Endothelial cell of umbilical vein (primary cell): ENCODE results near the gene GOLPH3L. TPM values are rescaled to one million over a fixed set of nuclear protein-coding genes. Genes with fewer than 3 reads are reported as not detected.

ENCODE experiments used
- BruUV-seq: library from RNA; stranded (reverse); fragments of 400-500 nt; replicated peaks from 2 replicates; lab custom pipeline; 2021; lab: Mats Ljungman, UMichigan
- CTCF ChIA-PET: fragments of 300-600, 350-600 bp; sonication (Branson Sonifier 250); formaldehyde crosslinking; loops from one replicate; lab custom pipeline; 2021; ENCODE audit warnings: antibody characterized with exemption, inconsistent platforms; lab: Charles Lee
- POLR2A ChIA-PET: fragments of 300-600, 350-600 bp; sonication (Branson Sonifier 250); formaldehyde crosslinking; loops from one replicate; lab custom pipeline; 2021; ENCODE audit warnings: antibody characterized with exemption, inconsistent platforms; lab: Charles Lee
- DNase-seq: peaks from one replicate; pipeline ENCODE4 v3.0.0-alpha.2; 2011; ENCODE audit warnings: low read depth, low spot score
- FAIRE-seq: peaks from 2 replicates; lab custom pipeline; 2011; peaks lifted over from hg19 to GRCh38; lab: Jason Lieb, UNC
- H2AFZ ChIP-seq: 2 replicates; pipeline ENCODE4 v1.6.0; 2012; ENCODE audit warnings: low read depth, low read length, control low read depth, inconsistent platforms
- H3K27ac ChIP-seq: 2 replicates; pipeline ENCODE4 v1.5.1; 2011; ENCODE audit warnings: low read depth, mild to moderate bottlenecking, control low read depth, low read length, moderate library complexity; ENCODE audit not compliant: insufficient read depth
- H3K27me3 ChIP-seq, 2 experiments: 2 replicates each; pipeline versions ENCODE4 v1.6.0 to v1.6.1; 2011; ENCODE audit warnings: low read length in 2 of 2, mixed read lengths in 1 of 2; ENCODE audit not compliant: control insufficient read depth in 2 of 2, insufficient read depth in 2 of 2
- H3K36me3 ChIP-seq, 2 experiments: 2 replicates in 1 of 2; 3 replicates in 1 of 2; pipeline ENCODE4 v1.5.1; 2011; ENCODE audit warnings: low read length in 2 of 2, mild to moderate bottlenecking in 1 of 2, moderate library complexity in 1 of 2; ENCODE audit not compliant: control insufficient read depth in 2 of 2, insufficient read depth in 2 of 2; ENCODE audit errors: extremely low read depth in 1 of 2
- H3K4me1 ChIP-seq: 3 replicates; pipeline ENCODE4 v1.5.1; 2011; ENCODE audit warnings: mild to moderate bottlenecking, low read length; ENCODE audit not compliant: control insufficient read depth, insufficient read depth; ENCODE audit errors: extremely low read depth
- H3K4me2 ChIP-seq: 2 replicates; pipeline ENCODE4 v1.6.1; 2011; ENCODE audit warnings: low read length, control low read depth, mixed read lengths; ENCODE audit not compliant: insufficient read depth
- H3K4me3 ChIP-seq, 3 experiments: fragments of 200-600 bp in 1 of 3; sonication (generic), shearing (Covaris generic) in 1 of 3; replicated peaks in 1 of 3; 2 replicates each; pipeline ENCODE4 v1.5.1; 2011 to 2016; ENCODE audit warnings: control low read depth in 3 of 3, low read length in 3 of 3, mild to moderate bottlenecking in 2 of 3, inconsistent platforms in 1 of 3, low read depth in 1 of 3, moderate library complexity in 1 of 3; ENCODE audit not compliant: insufficient read depth in 1 of 3
- H3K79me2 ChIP-seq: 2 replicates; pipeline ENCODE4 v1.6.0; 2012; ENCODE audit warnings: low read length, inconsistent platforms; ENCODE audit not compliant: control insufficient read depth, insufficient read depth
- H3K9ac ChIP-seq: replicated peaks from 2 replicates; pipeline ENCODE3; 2011; ENCODE audit warnings: low read length, control low read depth; ENCODE audit not compliant: insufficient read depth; ENCODE audit errors: extremely low read depth
- H3K9me1 ChIP-seq: replicated peaks from 3 replicates; pipeline ENCODE4 v1.6.0; 2011; ENCODE audit warnings: mild to moderate bottlenecking, low read length; ENCODE audit not compliant: control insufficient read depth, insufficient read depth; ENCODE audit errors: extremely low read depth
- H3K9me3 ChIP-seq: replicated peaks from 2 replicates; pipeline ENCODE4 v1.5.1; 2012; ENCODE audit warnings: low read length, inconsistent platforms; ENCODE audit not compliant: control insufficient read depth, insufficient read depth
- H4K20me1 ChIP-seq: replicated peaks from 2 replicates; pipeline ENCODE3; 2011; ENCODE audit warnings: mild to moderate bottlenecking, low read length; ENCODE audit not compliant: control insufficient read depth, insufficient read depth; ENCODE audit errors: extremely low read depth
- CTCF ChIP-seq, 2 donors: IDR thresholded peaks; 1 replicate in 1 of 2; 2 replicates in 1 of 2; pipeline ENCODE4 v1.5.1; 2011; ENCODE audit warnings: low read length in 2 of 2, mild to moderate bottlenecking in 2 of 2, moderate library complexity in 2 of 2, control low read depth in 1 of 2, inconsistent platforms in 1 of 2, low read depth in 1 of 2; ENCODE audit not compliant: insufficient read depth in 1 of 2; ENCODE audit errors: extremely low read depth in 1 of 2
- EZH2 ChIP-seq: IDR thresholded peaks from 2 replicates; pipeline ENCODE4 v1.6.1; 2012; ENCODE audit warnings: borderline replicate concordance, low read depth, mild to moderate bottlenecking, moderate library complexity, low read length, inconsistent platforms; ENCODE audit not compliant: severe bottlenecking
- FOS ChIP-seq: IDR thresholded peaks from 2 replicates; pipeline ENCODE4 v1.6.1; 2011; ENCODE audit warnings: mild to moderate bottlenecking, low read length, moderate library complexity, borderline replicate concordance; ENCODE audit not compliant: insufficient read depth
- GATA2 ChIP-seq: IDR thresholded peaks from 2 replicates; pipeline ENCODE4 v1.7.0; 2011; ENCODE audit warnings: low read depth, mild to moderate bottlenecking, moderate library complexity, mixed read lengths, low read length; ENCODE audit not compliant: insufficient read length, insufficient read depth
- JUN ChIP-seq: IDR thresholded peaks from 2 replicates; pipeline ENCODE4 v1.6.1; 2011; ENCODE audit warnings: borderline replicate concordance, low read depth; ENCODE audit not compliant: insufficient read length, insufficient read depth
- MAX ChIP-seq: IDR thresholded peaks from 2 replicates; pipeline ENCODE4 v1.6.1; 2011; ENCODE audit not compliant: insufficient read depth, insufficient read length
- MYC ChIP-seq: IDR thresholded peaks from one replicate; pipeline ENCODE4 v1.6.1; 2011; ENCODE audit warnings: mild to moderate bottlenecking, low read depth, low read length
- POLR2A ChIP-seq: IDR thresholded peaks from 2 replicates; pipeline ENCODE4 v1.6.1; 2012; ENCODE audit warnings: low read depth, mild to moderate bottlenecking, control low read depth, low read length
- POLR2AphosphoS5 ChIP-seq: IDR thresholded peaks from 2 replicates; pipeline ENCODE4 v1.6.1; 2012; ENCODE audit warnings: low read depth, mild to moderate bottlenecking, control low read depth, low read length, moderate library complexity; ENCODE audit not compliant: insufficient read depth
- dilution Hi-C: fragments of 300-500 bp; cut with MboI; formaldehyde crosslinking; loops from one replicate; pipeline ENCODE4 v1.15.0; 2019; ENCODE audit warnings: low sequenced_read_pairs; ENCODE audit not compliant: extremely low pct_ligation_motif_present
- intact Hi-C: fragments of 100-400 bp; cut with micrococcal nuclease; formaldehyde crosslinking; loops from one replicate; pipeline ENCODE4 v1.10.0; 2022
- polyA plus RNA-seq, 4 experiments: library from polyadenylated mRNA; depleted of rRNA in 3 of 4; stranded (reverse) in 3 of 4; unstranded in 1 of 4; fragments of >200 nt; gene quantifications; 2 replicates each; pipeline versions ENCODE4 v1.2.1 to v1.2.3, GENCODE V29; 2011 to 2012; ENCODE audit warnings: missing spikeins in 1 of 4
- total RNA-seq: library from RNA; stranded (reverse); gene quantifications from 2 replicates; pipeline ENCODE4 v1.2.3, GENCODE V29; 2021

Gene GOLPH3L
- total and polyA plus RNA-seq, 2 donors (not counting 3 experiments of a cell fraction or from before 2014, with no cell fraction given): 15.7 to 34.9 TPM

DNA sequence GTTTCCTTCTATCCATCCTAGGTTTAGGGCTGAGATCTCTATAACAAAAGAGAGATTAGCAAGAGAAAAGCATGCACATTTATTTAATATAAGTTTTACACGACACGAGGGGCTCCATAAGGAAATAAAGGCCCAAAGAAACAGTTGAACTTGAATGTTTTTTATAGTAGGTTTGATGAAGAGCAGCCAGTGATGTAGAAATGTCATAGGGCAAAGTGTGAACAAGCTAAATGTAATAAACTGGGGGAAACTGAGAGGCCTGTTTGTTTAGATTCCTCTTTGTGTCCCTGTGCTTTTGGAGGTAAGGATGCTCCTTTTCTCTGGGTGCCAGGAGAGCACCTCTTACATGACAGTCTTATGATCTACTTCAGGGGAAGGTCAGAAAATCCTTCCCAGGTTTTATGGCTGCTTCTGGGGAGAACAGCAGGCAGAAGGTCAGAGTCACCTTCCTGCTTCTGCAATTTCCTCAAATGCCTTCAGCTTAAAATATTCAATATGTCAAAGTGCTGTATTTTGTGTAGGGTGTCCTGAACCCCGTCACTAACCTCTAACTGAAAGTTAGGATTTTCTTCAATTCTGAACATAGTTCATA lies 33.3 kb upstream of the GOLPH3L start:
- Histone ChIP-seq H3K4me2 (no peak overlapping the region), H3K36me3 (no peaks in the 10 kb centered on the region), H3K4me1 (no peaks in the 10 kb centered on the region), H3K79me2 (no peaks in the 10 kb centered on the region), H3K9me3 (no peaks in the 10 kb centered on the region), H3K9me1 (no peaks in the 10 kb centered on the region), H3K27me3 (no peaks in the 10 kb centered on the region), H3K27ac (no peak overlapping the region), H2AFZ (no peak overlapping the region), H3K9ac (no peak overlapping the region), H3K4me3 (no peak overlapping the region), H4K20me1 (no peaks in the 10 kb centered on the region)
- FAIRE-seq (no peak), DNase-seq (no peak)
- dilution Hi-C loops (no loop called here), intact Hi-C loops (no loop called here)
- no TSS peak for BruUV-seq
- POLR2A ChIA-PET: no interaction called here
- CTCF ChIA-PET: interaction anchor here (0.8 to 1.2 kb wide), 3 partner anchors 9 to 192 kb away, joined by 4 to 5 read pairs (median 4); partner anchors contain the start of gene HORMAD1
- TF ChIP-seq FOS (no peak), GATA2 (no peak), CTCF (IDR thresholded peaks at IDR 0.05; ENCODE audit: extremely low read depth in 1 of 2, insufficient read depth in 1 of 2, low read depth in 1 of 2, low read length in 2 of 2) (no peak), MAX (no peak), EZH2 (no peak), JUN (no peak), POLR2AphosphoS5 (no peak), POLR2A (no peak), MYC (no peak)
